CD14-positive monocyte (primary cell): ENCODE results near the gene ZNF136. TPM values are rescaled to one million over a fixed set of nuclear protein-coding genes. Genes with fewer than 3 reads are reported as not detected.
A peak's percentile ranks its signal among the peaks of the same experiment; 100 is the strongest.

Experiments used
- DNase-seq, 3 donors: peaks; one replicate each; pipeline ENCODE4 v3.0.0-alpha.2; 2011 to 2022
- H2AFZ ChIP-seq: 2 replicates; pipeline ENCODE4 v1.6.0; 2012; ENCODE audit warnings: mild to moderate bottlenecking, low read depth, low read length, inconsistent platforms; ENCODE audit not compliant: insufficient read depth, poor library complexity, severe bottlenecking
- H3K27ac ChIP-seq, 2 donors: 1 replicate in 1 of 2; 2 replicates in 1 of 2; pipeline ENCODE4 v1.5.1; 2012 to 2013; ENCODE audit warnings: low read length in 2 of 2, control low read depth in 1 of 2, inconsistent platforms in 1 of 2, low read depth in 1 of 2, mild to moderate bottlenecking in 1 of 2
- H3K27me3 ChIP-seq, 2 donors: one replicate each; pipeline versions ENCODE4 v1.6.0 to v1.6.1; 2011 to 2013; ENCODE audit warnings: low read length in 2 of 2; ENCODE audit not compliant: control insufficient read depth in 2 of 2, insufficient read depth in 2 of 2
- H3K36me3 ChIP-seq, 2 donors: replicated peaks in 1 of 2; 1 replicate in 1 of 2; 2 replicates in 1 of 2; pipeline versions ENCODE4 v1.5.1 to v1.6.1; 2012 to 2013; ENCODE audit warnings: low read length in 2 of 2, control low read depth in 1 of 2, inconsistent platforms in 1 of 2, mild to moderate bottlenecking in 1 of 2; ENCODE audit not compliant: insufficient read depth in 2 of 2, control insufficient read depth in 1 of 2
- H3K4me1 ChIP-seq, 2 donors: 1 replicate in 1 of 2; 2 replicates in 1 of 2; pipeline versions ENCODE4 v1.5.1 to v1.6.1; 2012 to 2013; ENCODE audit warnings: low read length in 2 of 2, control low read depth in 1 of 2, inconsistent platforms in 1 of 2, mild to moderate bottlenecking in 1 of 2, moderate library complexity in 1 of 2; ENCODE audit not compliant: insufficient read depth in 2 of 2, control insufficient read depth in 1 of 2
- H3K4me2 ChIP-seq: replicated peaks from 2 replicates; pipeline ENCODE3; 2012; ENCODE audit warnings: low read length, moderate library complexity, mild to moderate bottlenecking; ENCODE audit not compliant: poor library complexity, severe bottlenecking; ENCODE audit errors: extremely low read depth
- H3K4me3 ChIP-seq, 3 experiments: fragments of 200-600 bp in 1 of 3; sonication (generic) in 1 of 3; replicated peaks in 1 of 3; 1 replicate in 2 of 3; 2 replicates in 1 of 3; pipeline ENCODE4 v1.5.1; 2011 to 2013; ENCODE audit warnings: low read length in 3 of 3, mild to moderate bottlenecking in 3 of 3, control low read depth in 2 of 3, low read depth in 2 of 3, inconsistent platforms in 1 of 3, moderate library complexity in 1 of 3
- H3K79me2 ChIP-seq: 2 replicates; pipeline ENCODE4 v1.6.0; 2012; ENCODE audit warnings: mild to moderate bottlenecking, control low read depth, inconsistent platforms, low read length, moderate library complexity; ENCODE audit not compliant: insufficient read depth
- H3K9ac ChIP-seq: 2 replicates; pipeline ENCODE4 v1.6.0; 2017; ENCODE audit warnings: low read length, mild to moderate bottlenecking; ENCODE audit not compliant: insufficient read depth, poor library complexity, severe bottlenecking
- H3K9me3 ChIP-seq, 2 donors: replicated peaks in 1 of 2; 1 replicate in 1 of 2; 2 replicates in 1 of 2; pipeline versions ENCODE4 v1.5.1 to v1.6.1; 2012 to 2013; ENCODE audit warnings: low read length in 2 of 2, control low read depth in 1 of 2; ENCODE audit not compliant: control insufficient read depth in 1 of 2, insufficient read depth in 1 of 2
- H4K20me1 ChIP-seq: 2 replicates; pipeline ENCODE4 v1.6.0; 2012; ENCODE audit warnings: mild to moderate bottlenecking, low read length, control low read depth, moderate library complexity; ENCODE audit not compliant: insufficient read depth
- H3K27ac Mint-ChIP-seq, 7 donors: one replicate each; pipeline ENCODE4 v1.8.0; 2020; ENCODE audit warnings: mild to moderate bottlenecking in 7 of 7, mixed read lengths in 7 of 7, moderate library complexity in 6 of 7, inconsistent platforms in 2 of 7
- H3K27me3 Mint-ChIP-seq, 3 donors: one replicate each; pipeline ENCODE4 v1.8.0; 2021 to 2022; ENCODE audit warnings: low read depth in 3 of 3, mild to moderate bottlenecking in 3 of 3, mixed read lengths in 3 of 3, moderate library complexity in 3 of 3, inconsistent platforms in 1 of 3
- H3K36me3 Mint-ChIP-seq, 2 donors: one replicate each; pipeline ENCODE4 v1.8.0; 2020; ENCODE audit warnings: mixed read lengths in 2 of 2, inconsistent platforms in 1 of 2, mild to moderate bottlenecking in 1 of 2
- H3K4me1 Mint-ChIP-seq: one replicate; pipeline ENCODE4 v1.8.0; 2020; ENCODE audit warnings: mild to moderate bottlenecking, mixed read lengths
- H3K4me3 Mint-ChIP-seq, 2 donors: one replicate each; pipeline ENCODE4 v1.8.0; 2020; ENCODE audit warnings: mild to moderate bottlenecking in 2 of 2, mixed read lengths in 2 of 2, moderate library complexity in 1 of 2
- H3K9me3 Mint-ChIP-seq, 7 donors: one replicate each; pipeline ENCODE4 v1.8.0; 2020 to 2022; ENCODE audit warnings: mixed read lengths in 7 of 7, mild to moderate bottlenecking in 6 of 7, moderate library complexity in 6 of 7, inconsistent platforms in 2 of 7
- CTCF ChIP-seq: fragments of 200-600 bp; IDR thresholded peaks from one replicate; pipeline ENCODE4 v1.8.0; 2022; ENCODE audit warnings: antibody characterized with exemption, mild to moderate bottlenecking
- WGBS: methylation state at CpG from one replicate; pipeline ENCODE4 v1.1.5; 2013; ENCODE audit warnings: missing lambda C conversion rate; ENCODE audit not compliant: insufficient coverage; 5-methylcytosine and 5-hydroxymethylcytosine counted together
- intact Hi-C, 2 donors: fragments of 100-400 bp; cut with micrococcal nuclease; formaldehyde crosslinking; loops; one replicate each; pipeline versions ENCODE4 v1.15.0 to v1.15.1; 2023
- polyA plus RNA-seq, 3 donors: library from polyadenylated mRNA; depleted of rRNA in 1 of 3; unstranded in 2 of 3; stranded (reverse) in 1 of 3; fragments of 300-500 nt in 2 of 3; fragments of >200 nt in 1 of 3; fragmentation: Illumina TruSeq in 2 of 3; gene quantifications; 1 replicate in 2 of 3; 2 replicates in 1 of 3; pipeline ENCODE4 v1.2.3, GENCODE V29; 2012 to 2021

The ZNF136 gene
- polyA plus RNA-seq, 3 donors = 3.4 to 6.4 (median 5.8) TPM

- intact Hi-C loops = no loop called here
- H3K4me3 Mint-ChIP-seq = no peak overlapping the region
Measured at GRCh38 chr19:12180377-12180776, 17.5 kb downstream of the ZNF136 start.

GRCh38 chr19:12187625-12188024 is 24.7 kb downstream of the ZNF136 start:
- peak overlapping the region in 1 of 3 experiments; percentile 47 for H3K4me3 ChIP-seq
- intact Hi-C loops = no loop called here
- no peak overlapping the region for H2AFZ ChIP-seq
- Mint-ChIP-seq H3K4me3 (no peak overlapping the region), H3K27ac (no peak overlapping the region), H3K36me3 (peaks cover 68 to 87% of the 10 kb centered on the region in 2 donors), H3K4me1 (no peaks in the 10 kb centered on the region), H3K27me3 (peaks cover 0 to 2% (median 0%) of the 10 kb centered on the region in 3 donors), H3K9me3 (peaks cover 64 to 98% (median 95%) of the 10 kb centered on the region in 7 donors)
- H3K36me3 ChIP-seq = peaks cover 42 to 94% of the 10 kb centered on the region in 2 donors
- H3K27me3 ChIP-seq = no peaks in the 10 kb centered on the region
- no peaks in the 10 kb centered on the region for H4K20me1 ChIP-seq
- H3K27ac ChIP-seq = no peak overlapping the region
- H3K4me1 ChIP-seq = no peaks in the 10 kb centered on the region
- peaks cover 71 to 100% of the 10 kb centered on the region in 2 donors for H3K9me3 ChIP-seq
- H3K4me2 ChIP-seq = no peak overlapping the region
- peaks cover 3% of the 10 kb centered on the region for H3K79me2 ChIP-seq
- no peak for TF ChIP-seq CTCF
- 100% methylated on average over 1 of the region's 6 CpGs for WGBS
- no peak for DNase-seq
- H3K9ac ChIP-seq = no peak overlapping the region

More at GRCh38 chr19:12180377-12180776, 17.5 kb downstream of the ZNF136 start:
- H3K27ac ChIP-seq = no peak overlapping the region
- no peaks in the 10 kb centered on the region for H4K20me1 ChIP-seq
- H3K4me2 ChIP-seq = no peak overlapping the region
- no peaks in the 10 kb centered on the region for H3K27me3 ChIP-seq
- no peak overlapping the region for H2AFZ ChIP-seq
- Mint-ChIP-seq H3K36me3 (peaks cover 59 to 86% of the 10 kb centered on the region in 2 donors), H3K27me3 (no peaks in the 10 kb centered on the region), H3K27ac (no peak overlapping the region), H3K4me1 (no peaks in the 10 kb centered on the region), H3K9me3 (peaks cover 57 to 93% (median 90%) of the 10 kb centered on the region in 7 donors)
- peaks cover 12 to 94% of the 10 kb centered on the region in 2 donors for H3K36me3 ChIP-seq
- no peak for DNase-seq
- no peaks in the 10 kb centered on the region for H3K4me1 ChIP-seq
- TF ChIP-seq CTCF = no peak
- H3K79me2 ChIP-seq = peaks cover 59% of the 10 kb centered on the region
- H3K9ac ChIP-seq = no peak overlapping the region
- no CpG with 5 or more reads among the region's 3 CpGs for whole genome bisulfite sequencing
- H3K4me3 ChIP-seq = peak overlapping the region in 1 of 3 experiments; percentile 30
- peaks cover 83 to 100% of the 10 kb centered on the region in 2 donors for H3K9me3 ChIP-seq
